Type B pancreatic cell (in vitro differentiated cells): Measurements from ENCODE around the gene PTPRS. TPM values are rescaled to one million over a fixed set of nuclear protein-coding genes. Genes with fewer than 3 reads are reported as not detected.

Experiments
- DNase-seq: peaks from one replicate; pipeline ENCODE4 v3.0.0; 2021; ENCODE audit warnings: mixed read lengths; ENCODE audit not compliant: unreplicated experiment; ENCODE audit errors: extremely low spot score
- H3K27ac Mint-ChIP-seq: 2 replicates; pipeline ENCODE4 v1.8.0; 2021; ENCODE audit warnings: mild to moderate bottlenecking, mixed read lengths
- H3K27me3 Mint-ChIP-seq: 2 replicates; pipeline ENCODE4 v1.8.0; 2021; ENCODE audit warnings: mixed read lengths
- H3K36me3 Mint-ChIP-seq: 2 replicates; pipeline ENCODE4 v1.8.0; 2021; ENCODE audit warnings: mixed read lengths
- H3K4me1 Mint-ChIP-seq: one replicate; pipeline ENCODE4 v1.8.0; 2021; ENCODE audit warnings: mixed read lengths; ENCODE audit not compliant: unreplicated experiment
- H3K4me3 Mint-ChIP-seq: 2 replicates; pipeline ENCODE4 v1.8.0; 2021; ENCODE audit warnings: mild to moderate bottlenecking, mixed read lengths
- H3K9me3 Mint-ChIP-seq: 2 replicates; pipeline ENCODE4 v1.8.0; 2021; ENCODE audit warnings: mixed read lengths
- CTCF ChIP-seq: fragments of 200-600 bp; sonication (generic); conservative IDR thresholded peaks from 2 replicates; pipeline ENCODE4 v1.5.0; 2021; ENCODE audit warnings: antibody characterized with exemption, mild to moderate bottlenecking
- total RNA-seq: library from RNA; stranded (reverse); gene quantifications from 2 replicates; pipeline ENCODE4 v1.2.1, GENCODE V29; 2021; ENCODE audit warnings: low replicate concordance

PTPRS gene
- total RNA-seq, 1 donor from 2014 or later: 234 TPM

DNA sequence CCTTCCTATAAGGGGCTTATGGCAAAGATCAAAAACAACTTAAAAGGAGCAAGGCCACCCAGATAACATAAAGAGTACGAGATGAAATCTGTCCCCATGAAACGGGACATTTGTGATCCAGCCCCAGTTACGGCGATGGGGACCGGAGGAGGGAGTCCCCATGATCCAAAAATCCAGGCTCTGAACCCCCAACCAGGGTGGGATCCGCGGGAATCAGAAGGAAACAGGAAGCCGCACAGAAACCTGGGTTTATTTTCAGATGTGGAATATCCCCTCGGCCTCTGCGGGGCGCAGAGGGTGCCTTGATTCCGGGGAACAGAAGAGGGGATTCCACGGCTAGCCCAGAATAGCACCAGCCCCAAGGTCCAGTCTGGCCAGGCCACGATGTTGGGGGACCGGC, 5.0 kb downstream of the PTPRS start:
- peaks cover 21% of the 10 kb centered on the region for H3K4me1 Mint-ChIP-seq
- H3K4me3 Mint-ChIP-seq: no peak overlapping the region
- no peaks in the 10 kb centered on the region for H3K36me3 Mint-ChIP-seq
- DNase-seq: no peak
- H3K9me3 Mint-ChIP-seq: no peaks in the 10 kb centered on the region
- no peak overlapping the region for H3K27ac Mint-ChIP-seq
- H3K27me3 Mint-ChIP-seq: peaks cover 37% of the 10 kb centered on the region
- TF ChIP-seq CTCF: no peak

DNA sequence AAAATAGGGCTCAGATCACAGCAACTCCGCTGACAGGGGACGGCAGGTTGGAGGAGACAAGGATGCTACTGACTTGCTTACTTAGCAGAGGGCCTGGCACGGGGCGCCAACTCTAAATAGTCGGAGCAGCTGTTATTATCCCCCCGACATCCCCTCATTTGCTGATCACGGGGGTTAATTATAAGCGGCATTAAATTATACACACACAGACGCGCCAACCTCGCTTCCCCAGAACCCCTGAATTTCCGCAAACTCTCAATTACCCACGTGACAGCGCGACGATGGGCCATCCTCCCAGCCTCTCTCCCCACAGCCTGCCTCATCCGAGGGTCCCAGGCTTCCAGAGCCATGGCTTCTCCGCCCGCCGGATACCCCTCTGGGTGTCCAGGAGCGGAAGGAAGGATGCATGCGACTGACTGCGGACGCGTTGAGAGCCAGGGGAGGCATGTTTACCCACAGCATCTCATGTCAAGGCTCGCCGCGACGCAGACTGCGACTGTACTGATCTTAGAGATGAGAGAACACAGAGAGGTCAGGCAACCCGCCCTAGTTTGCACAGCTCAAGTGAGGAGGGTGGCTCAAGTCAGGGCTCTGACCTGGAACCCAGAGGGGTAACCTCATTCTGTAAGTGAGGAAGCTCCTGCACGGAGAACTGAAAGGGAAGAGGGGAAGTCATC, 5.7 kb downstream of the PTPRS start:
- no peaks in the 10 kb centered on the region for H3K9me3 Mint-ChIP-seq
- H3K36me3 Mint-ChIP-seq: no peaks in the 10 kb centered on the region
- peaks cover 21% of the 10 kb centered on the region for H3K4me1 Mint-ChIP-seq
- TF ChIP-seq CTCF: no peak
- H3K27me3 Mint-ChIP-seq: peaks cover 37% of the 10 kb centered on the region
- no peak overlapping the region for H3K27ac Mint-ChIP-seq
- no peak for DNase-seq
- peak overlapping the region; percentile 15 for H3K4me3 Mint-ChIP-seq

GRCh38 chr19:5334366-5334739, 6.3 kb downstream of the PTPRS start:
- Mint-ChIP-seq H3K36me3 (no peaks in the 10 kb centered on the region), H3K27me3 (peaks cover 36% of the 10 kb centered on the region), H3K4me1 (peaks cover 21% of the 10 kb centered on the region), H3K27ac (no peak overlapping the region), H3K4me3 (no peak overlapping the region), H3K9me3 (no peaks in the 10 kb centered on the region)
- no peak for DNase-seq
- TF ChIP-seq CTCF: no peak

DNA sequence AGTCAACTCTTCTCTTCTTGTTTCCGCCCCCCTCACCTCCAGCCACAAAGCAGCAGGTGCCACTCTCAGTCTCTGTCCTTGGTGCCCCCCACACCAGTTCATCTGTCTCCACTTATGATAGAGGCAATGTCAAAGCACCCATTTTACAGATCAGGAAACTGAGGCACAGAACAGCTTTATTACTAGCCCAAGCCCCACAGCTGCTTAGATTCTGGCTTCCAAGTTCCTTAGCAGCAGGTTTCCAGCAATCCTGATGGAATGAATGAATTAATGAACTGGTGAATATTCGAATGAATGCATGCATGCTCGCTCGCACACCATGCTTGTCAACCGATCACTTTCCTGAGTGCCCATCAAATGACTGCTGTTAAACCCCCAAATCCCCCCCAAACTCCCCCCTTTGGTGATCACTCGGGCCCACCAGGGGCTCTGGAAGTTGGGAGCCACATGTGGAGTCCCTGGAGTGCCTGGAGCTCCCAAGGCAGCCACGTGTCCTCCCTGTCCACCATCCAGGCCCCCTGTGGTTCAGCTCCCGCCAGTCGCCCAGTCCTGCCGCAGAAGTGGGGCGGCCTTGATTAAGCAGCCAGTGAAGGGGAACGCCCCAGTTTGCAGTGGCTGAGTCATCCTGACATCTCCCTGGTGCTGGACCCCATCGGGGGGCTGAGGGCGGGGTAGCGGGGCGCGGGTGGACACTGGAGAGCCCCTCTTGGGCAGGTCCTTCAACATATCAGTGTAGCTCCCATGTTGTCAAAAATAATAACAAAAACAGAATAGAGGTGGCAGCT, 6.8 kb downstream of the PTPRS start:
- Mint-ChIP-seq H3K4me1 (peaks cover 16% of the 10 kb centered on the region), H3K27ac (no peak overlapping the region), H3K27me3 (peaks cover 31% of the 10 kb centered on the region)

DNA sequence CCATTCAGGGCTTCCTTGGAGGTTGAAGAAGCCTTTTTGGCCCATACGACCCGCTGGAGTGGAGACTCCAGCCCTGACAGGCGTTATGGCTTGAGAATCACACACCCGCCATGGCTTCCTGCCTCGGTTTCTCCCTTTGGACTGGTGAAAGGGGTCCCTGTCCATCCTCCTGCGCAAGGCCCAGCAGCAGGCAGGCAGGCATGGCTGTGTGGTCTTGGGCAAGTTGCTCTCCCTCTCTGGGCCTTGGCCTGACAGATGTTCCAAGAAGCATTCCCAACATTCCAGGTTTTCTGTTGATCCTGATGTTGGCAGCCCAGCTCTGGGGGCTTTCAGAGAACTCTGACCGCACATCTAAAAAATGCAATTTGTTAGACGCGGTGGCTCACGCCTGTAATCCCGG, 8.1 kb downstream of the PTPRS start:
- Mint-ChIP-seq H3K27me3 (peaks cover 21% of the 10 kb centered on the region), H3K27ac (no peak overlapping the region), H3K9me3 (no peaks in the 10 kb centered on the region), H3K4me1 (peaks cover 16% of the 10 kb centered on the region), H3K36me3 (no peaks in the 10 kb centered on the region), H3K4me3 (no peak overlapping the region)
- DNase-seq: no peak
- TF ChIP-seq CTCF: no peak

More for the DNA sequence above, 6.8 kb downstream of the PTPRS start:
- Mint-ChIP-seq H3K36me3 (no peaks in the 10 kb centered on the region), H3K4me3 (no peak overlapping the region), H3K9me3 (no peaks in the 10 kb centered on the region)
- TF ChIP-seq CTCF: no peak
- no peak for DNase-seq
